ENCODE measurements around the gene SECTM1.
"Not testable (repeated sequence)": the region's sequence is repeated elsewhere in the genome, so short reads cannot be mapped to it uniquely, and the experiment has no call there.

Gene SECTM1

DNA sequence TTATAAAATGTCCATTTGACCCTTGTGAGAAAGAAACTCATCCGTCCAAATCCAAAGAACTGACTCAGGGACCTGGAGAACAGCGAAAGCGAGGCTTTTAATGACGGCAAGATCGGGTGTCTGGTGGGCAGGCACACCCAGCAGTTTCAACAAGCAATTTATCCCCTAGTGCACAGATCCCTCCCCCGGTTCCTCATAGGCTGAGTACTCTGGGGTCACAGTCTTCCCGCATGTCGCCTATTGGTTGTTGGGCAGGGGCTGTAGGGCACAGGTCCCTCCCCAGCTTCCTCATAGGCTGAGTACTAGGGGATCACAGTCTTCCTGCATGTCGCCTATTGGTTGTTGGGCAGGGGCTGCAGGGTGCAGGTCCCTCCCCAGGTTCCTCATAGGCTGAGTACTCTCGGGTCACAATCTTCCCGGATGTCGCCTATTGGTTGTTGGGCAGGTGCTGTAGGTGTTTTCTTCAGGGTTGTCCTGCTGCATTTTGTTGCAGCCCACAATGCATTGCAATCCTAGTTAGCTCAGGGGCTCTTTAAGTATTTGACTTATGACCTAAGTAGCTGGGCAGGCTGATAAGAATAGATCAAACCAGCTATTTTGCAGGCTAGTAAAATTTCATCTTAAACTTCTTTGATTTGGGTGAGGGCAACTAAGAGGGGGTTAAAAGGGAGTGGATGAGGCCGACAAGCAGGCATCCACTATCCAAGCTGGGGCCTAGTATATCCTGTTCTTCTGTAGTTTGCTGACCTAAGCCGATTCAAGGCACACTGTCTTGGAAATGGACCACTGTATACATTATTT is 34.4 kb upstream of the SECTM1 start:
- no peak for DNase-seq

DNA sequence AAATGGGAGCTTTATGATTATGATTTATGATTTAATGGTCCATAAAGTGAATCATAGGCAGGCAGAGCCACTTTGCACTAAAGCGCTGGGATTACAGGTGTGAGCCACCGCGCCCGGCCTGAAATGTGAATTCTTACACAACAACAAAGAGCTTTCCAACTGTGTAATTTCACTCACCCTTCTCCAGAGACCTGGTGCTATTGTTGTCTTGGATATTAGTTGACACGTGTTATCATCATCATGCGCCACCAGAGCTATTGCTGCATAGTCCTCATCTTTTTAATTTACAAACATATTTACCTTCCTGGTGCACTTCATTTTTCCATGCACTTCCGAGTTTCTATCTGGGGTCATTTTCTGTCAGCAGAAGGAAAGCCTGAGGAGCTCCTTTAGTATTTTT is 33.2 kb upstream of the SECTM1 start:
- no peak for DNase-seq

GRCh38 chr17:82365606-82366295 is 32.2 kb upstream of the SECTM1 start:
- no peak for DNase-seq

DNA sequence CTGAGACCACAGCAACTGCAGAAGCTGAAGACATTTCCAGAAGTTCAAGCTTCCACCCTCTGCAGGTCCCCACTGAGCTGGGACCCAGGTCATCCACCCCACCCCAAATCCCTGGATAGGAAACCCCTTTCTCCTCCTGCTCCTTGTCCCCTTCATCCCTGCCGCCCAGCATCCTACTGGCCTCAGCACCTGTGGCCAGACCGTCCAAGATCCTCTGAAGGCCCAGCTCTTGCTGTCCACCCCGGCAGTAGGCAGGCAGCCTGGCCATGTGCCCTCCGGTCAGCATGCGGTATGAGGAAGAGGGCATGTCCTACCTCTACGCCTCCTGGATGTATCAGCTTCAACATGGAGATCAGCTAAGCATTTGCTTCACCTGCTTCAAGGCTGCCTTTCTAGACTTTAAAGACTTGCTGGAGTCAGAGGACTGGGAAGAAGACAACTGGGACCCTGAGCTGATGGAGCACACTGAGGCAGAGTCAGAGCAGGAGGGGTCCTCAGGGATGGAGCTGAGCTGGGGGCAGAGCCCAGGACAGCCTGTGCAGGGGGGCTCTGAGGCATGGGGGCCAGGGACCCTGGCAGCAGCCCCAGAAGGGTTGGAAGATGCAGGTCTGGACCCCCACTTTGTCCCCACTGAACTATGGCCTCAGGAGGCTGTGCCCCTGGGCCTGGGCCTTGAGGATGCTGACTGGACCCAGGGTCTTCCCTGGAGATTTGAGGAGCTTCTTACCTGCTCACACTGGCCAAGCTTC is 28.5 kb upstream of the SECTM1 start:
- no peak for DNase-seq

DNA sequence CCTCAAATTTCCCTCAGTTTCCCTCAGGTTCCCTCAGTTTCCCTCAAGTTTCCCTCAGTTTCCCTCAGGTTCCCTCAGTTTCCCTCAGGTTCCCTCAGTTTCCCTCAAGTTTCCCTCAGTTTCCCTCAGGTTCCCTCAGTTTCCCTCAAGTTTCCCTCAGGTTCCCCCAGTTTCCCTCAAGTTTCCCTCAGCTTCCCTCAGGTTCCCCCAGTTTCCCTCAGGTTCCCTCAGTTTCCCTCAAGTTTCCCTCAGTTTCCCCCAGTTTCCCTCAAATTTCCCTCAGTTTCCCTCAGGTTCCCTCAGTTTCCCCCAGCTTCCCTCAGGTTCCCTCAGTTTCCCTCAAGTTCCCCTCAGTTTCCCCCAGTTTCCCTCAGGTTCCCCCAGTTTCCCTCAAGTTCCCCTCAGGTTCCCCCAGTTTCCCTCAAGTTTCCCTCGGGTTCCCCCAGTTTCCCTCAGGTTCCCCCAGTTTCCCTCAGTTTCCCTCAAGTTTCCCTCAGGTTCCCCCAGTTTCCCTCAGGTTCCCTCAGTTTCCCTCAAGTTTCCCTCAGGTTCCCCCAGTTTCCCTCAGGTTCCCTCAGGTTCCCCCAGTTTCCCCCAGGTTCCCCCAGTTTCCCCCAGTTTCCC is 26.0 kb upstream of the SECTM1 start:
- DNase-seq, result not testable (repeated sequence)

DNA sequence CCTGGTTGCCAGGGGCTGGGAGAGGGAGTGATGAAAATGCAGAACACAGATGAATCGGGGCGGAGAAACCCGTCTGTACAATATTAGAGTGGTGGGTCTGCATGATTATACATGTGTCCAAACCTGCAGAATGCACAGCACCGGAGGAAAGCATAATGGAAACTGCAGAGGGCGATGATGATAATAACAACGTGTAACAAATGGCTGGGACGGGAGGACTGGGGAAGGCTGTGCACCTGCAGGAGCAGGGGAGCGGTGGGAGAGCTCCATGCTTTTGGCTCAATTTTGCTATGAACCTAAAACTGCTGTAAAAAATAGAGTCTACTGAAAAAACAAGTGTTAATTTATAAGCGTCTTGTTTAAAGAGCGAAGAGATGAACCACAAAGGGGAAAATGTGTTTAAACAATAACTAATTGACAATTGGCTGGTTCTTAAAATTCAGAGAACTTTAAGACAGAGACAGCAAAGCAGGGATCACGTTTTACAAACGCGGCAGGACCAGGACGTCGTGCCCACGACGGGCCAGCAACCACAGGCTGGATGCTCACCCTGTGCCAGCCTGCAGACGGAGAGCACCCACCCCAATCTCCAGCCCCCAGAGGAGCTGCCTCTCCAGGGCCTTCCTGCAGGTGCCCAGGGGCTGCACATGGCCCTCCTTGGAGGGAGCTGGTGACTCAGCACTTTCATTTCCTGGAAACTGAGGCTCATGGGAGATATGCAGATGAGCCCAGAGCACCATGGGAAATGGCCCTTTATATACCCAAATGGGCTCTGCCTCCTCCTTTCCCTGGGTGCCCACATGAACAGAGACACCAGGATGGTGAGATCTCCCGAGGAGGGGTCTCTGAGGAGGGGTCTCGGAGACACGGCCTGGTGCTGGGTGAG is 25.1 kb upstream of the SECTM1 start, which contains the start of gene TEX19:
TEX19 (plus strand) TSS at position 783 of the 886 bp plus-strand sequence. CDS start 2,904 bp downstream, outside the sequence.
- DNase-seq, result no peak

DNA sequence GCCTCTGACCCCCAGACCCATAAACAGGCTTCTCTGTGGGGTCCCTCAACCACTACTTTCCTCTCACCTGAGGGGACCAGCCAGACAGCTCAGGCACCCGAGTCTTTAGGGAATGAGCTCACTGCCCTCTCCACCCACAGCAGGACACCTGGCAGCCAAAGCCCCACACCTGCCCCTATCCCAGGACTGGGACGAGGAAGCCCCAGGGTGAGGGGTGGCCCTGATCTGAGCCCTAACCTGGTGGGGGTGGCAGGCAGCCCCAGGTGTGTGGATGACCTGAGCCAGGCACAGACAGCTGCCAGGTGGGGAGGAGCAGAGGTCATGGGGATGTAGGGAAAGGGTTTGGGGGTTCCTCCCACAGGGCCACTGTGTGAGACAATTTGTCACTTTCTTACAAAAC is 23.8 kb upstream of the SECTM1 start:
- DNase-seq, result no peak

DNA sequence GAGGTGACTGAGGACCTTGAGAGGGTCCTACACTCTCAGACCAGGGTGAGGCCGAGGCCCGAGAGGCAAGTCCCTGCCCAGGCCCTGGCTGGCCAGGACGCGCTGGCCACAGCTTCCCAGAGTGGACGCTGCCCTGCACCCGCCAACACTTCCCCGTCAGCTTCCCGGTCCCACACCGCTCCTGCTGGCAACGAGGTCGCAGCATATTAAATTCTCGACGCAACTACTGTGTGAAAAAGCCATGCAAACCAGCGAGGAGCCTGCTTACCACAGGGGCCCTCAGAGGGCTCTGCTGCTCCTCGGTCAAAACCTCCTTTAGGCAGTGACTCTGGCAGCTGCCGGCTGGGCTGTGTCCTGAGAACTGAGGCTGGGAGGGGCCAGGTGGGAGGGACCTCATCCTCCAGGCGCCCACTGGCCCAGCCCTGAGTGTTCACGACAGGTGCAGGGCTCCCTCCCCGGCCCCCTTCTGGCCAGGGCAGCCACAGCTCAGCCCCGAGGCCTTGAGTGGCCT is 23.3 kb upstream of the SECTM1 start:
- DNase-seq, result no peak

GRCh38 chr17:82355770-82356427 is 22.3 kb upstream of the SECTM1 start:
- no peak for DNase-seq

DNA sequence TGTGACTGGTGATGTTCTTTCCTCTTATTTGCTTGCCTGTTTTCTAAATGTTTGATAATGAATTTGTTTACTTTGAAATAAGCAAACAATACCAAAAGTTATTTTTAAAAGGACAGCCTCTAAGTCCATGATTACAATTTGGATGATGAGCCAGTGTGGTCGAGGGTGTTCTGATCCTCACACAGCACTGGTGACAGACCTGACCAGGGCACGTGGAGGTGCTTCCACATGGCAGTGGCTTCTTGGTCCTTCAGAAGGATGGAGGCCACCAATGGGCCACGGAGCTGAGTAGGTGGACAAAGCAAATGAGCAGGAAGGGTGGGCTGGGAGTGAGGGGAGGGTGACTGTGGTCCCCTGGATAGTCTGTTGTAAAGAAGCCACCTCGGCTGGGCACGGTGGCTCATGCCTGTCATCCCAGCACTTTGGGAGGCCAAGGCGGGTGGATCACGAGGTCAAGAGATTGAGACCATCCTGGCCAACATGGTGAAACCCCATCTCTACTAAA is 21.3 kb upstream of the SECTM1 start:
- DNase-seq, result no peak

DNA sequence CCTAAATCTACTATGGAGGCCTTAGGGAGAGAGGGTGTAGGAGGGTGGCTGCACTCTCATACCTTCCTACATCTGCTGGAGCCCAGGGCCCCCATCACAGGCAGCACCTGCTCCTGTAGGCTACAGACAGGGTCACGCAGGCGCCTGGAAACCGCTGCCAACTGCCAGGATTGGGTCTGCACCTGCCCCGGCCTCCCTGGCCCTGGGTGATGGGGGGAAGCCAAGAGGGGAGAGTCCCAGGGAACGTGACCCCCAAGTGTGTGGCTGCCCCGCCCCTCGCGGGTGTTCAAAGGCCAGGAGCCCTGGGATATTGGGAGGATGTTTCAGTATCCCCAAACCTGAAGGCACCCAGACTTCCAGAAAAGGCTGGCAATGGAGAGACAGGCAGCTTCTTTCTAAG is 19.9 kb upstream of the SECTM1 start:
- no peak for DNase-seq

DNA sequence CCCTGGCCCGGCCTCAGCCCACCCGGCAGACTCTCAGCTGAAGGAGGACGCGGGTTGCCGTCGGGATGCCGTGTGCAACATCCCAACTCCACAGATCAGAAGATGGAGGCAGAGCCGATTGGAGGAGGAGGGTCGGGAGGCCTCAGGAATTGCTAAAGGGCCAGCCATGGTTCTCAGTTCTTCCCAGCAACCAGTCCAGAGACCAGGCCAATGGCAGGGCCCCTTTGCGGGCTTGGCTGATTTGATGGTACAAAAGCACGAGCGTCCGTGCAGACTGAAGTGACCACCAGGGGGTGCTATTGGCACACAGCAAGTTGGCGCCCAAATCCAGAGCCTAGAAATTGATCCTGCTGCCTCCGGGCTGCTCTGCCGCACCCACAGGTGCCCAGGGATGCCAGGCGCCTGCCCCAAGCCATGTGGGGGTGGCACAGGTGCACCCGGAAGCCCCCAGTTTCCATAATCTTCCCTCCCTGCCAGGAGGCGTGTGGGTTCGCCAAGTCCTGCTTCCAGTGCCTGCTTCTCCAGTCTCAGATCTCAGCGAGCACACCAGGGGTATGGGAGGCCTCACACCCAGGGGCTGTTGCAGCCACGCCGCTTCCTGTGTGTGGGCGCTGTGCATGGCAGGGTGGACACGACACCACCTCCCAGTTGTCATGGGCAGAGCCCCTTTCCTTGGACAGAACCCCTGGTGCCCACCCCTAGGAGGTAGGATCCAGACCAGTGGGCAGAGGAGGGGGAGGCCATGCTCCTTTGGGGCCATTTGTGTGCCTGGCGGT is 18.3 kb upstream of the SECTM1 start:
- DNase-seq, result peak; percentile 81

GRCh38 chr17:82351254-82351712 is 17.7 kb upstream of the SECTM1 start:
- DNase-seq, result no peak

DNA sequence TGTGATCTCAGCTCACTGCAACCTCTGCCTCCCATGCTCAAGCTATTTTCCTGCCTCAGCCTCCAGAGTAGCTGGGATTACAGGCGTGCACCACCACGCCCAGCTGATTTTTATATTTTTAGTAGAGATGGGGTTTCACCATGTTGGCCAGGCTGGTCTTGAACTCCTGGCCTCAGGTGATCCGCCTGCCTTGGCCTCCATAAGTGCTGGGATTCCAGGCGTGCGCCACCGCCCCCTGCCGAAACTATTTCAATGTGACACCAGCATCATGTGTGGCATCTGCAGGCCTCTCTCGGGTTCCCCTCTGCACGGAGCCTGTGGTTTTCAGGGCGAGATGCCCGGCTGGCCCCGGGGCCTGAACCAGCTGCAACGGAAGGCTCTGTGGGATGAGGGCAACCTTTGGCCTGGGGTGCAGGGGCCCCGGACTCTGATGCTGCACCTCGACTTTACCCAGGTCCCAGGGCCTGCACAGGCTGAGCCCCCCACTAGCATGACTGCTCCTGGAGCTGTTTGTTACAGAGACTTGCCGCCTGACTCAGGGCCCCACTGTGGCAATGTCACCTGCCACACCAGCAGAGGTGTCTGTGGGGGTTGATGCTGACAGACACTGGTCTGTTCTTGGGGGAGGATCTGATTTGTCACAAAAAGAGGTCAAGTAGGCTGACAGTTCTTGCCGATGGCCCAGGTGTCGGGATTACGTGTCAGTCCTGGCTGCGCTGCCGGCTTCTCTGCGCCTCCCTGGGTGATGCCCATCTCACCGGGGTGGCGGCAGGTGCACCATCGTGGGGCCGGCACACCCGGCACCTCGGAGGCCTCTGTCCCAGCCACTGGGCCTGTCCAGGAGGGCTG is 16.8 kb upstream of the SECTM1 start:
- DNase-seq, result peak; percentile 58

GRCh38 chr17:82349287-82349701 is 15.7 kb upstream of the SECTM1 start:
- no peak for DNase-seq

DNA sequence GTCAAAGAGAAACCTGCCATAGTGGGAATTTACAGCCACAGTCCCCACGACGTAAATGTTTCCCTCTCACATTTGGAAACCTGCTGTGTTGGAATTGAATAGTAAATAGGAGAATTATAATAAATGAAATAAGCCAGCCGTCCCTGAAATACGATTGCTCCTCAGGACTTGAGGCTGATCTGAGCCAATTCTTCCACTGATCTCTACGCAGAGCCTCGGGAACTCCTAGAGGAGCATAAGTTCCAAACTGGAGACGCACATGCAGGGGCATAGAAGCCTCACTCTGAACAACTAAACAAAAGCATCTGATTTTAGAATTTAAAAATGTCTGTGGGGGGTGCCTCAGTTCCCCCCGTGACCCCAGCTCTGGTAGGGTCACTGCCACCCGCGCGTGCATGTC is 15.3 kb upstream of the SECTM1 start:
- no peak for DNase-seq

DNA sequence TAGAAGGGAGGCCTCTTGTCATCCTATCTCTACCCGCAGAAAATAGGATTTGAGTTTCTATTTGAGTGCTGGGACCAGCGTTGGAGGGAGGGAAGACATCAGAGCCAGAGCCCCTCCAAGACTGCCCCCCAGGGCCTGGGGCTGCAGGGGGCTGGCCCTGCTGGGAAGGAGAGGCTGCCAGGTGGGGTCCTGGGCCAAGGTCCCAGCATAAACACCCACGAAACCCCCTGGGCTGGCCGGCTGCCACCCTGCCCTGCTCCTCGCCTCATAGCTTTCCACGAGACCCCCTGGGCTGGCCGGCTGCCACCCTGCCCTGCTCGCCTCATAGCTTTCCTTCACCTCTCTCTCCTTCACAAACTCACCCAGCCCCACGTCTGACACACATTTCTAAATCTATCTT is 14.9 kb upstream of the SECTM1 start:
- no peak for DNase-seq

DNA sequence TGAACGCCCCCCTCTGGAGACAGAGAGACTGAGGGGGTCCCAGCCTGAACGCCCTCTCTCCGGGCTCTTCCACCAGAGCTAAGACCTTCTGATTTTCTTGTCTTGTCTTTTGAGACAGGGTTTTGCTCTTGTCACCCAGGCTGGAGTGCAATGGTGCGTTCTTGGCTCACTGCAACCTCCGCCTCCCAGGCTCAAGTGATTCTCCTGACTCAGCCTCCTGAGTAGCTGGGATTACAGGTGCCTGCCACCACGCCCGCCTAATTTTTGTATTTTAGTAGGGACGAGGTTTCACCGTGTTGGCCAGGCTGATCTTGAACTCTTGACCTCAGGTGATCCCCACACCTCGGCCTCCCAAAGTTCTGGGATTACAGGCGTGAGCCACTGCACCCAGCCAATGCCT is 14.4 kb upstream of the SECTM1 start:
- not testable (repeated sequence) for DNase-seq

All from activated naive CD4-positive, alpha-beta T cell treated with Interleukin-2 at 50 U/mL for 16 hours (primary cell).